Kidney (tissue), 14 donors: ENCODE measurements around the gene EMSY. TPM values are rescaled to one million over a fixed set of nuclear protein-coding genes. Genes with fewer than 3 reads are reported as not detected.
A peak's percentile ranks its signal among the peaks of the same experiment; 100 is the strongest.

ENCODE experiments used
- DNase-seq, 5 donors: peaks; one replicate each; pipeline ENCODE4 v3.0.0-alpha.2; 2013 to 2020
- FAIRE-seq: peaks from 2 replicates; lab custom pipeline; 2012; peaks lifted over from hg19 to GRCh38; lab: Jason Lieb, UNC
- H3K27ac ChIP-seq, 2 donors: one replicate each; pipeline ENCODE4 v1.7.0; 2013; ENCODE audit warnings: low read depth in 2 of 2, low read length in 2 of 2, inconsistent platforms in 1 of 2
- H3K27me3 ChIP-seq: one replicate; pipeline ENCODE4 v1.7.1; 2013; ENCODE audit warnings: low read length, inconsistent platforms; ENCODE audit not compliant: control insufficient read depth, insufficient read depth
- H3K36me3 ChIP-seq, 3 donors: one replicate each; pipeline versions ENCODE4 v1.7.0 to v1.7.1; 2013; ENCODE audit warnings: low read length in 3 of 3, control low read depth in 1 of 3, inconsistent platforms in 1 of 3; ENCODE audit not compliant: insufficient read depth in 3 of 3, control insufficient read depth in 2 of 3
- H3K4me1 ChIP-seq, 3 donors: one replicate each; pipeline versions ENCODE4 v1.7.0 to v1.7.1; 2013; ENCODE audit warnings: low read length in 3 of 3, inconsistent platforms in 1 of 3, low read depth in 1 of 3; ENCODE audit not compliant: control insufficient read depth in 2 of 3, insufficient read depth in 2 of 3
- H3K4me3 ChIP-seq, 3 donors: one replicate each; pipeline versions ENCODE4 v1.7.0 to v1.8.1; 2013; ENCODE audit warnings: low read length in 3 of 3, control low read depth in 1 of 3, inconsistent platforms in 1 of 3
- H3K9ac ChIP-seq, 3 donors: one replicate each; pipeline versions ENCODE4 v1.7.0 to v1.7.1; 2013; ENCODE audit warnings: low read length in 3 of 3, control low read depth in 1 of 3, inconsistent platforms in 1 of 3
- H3K9me3 ChIP-seq, 3 donors: one replicate each; pipeline versions ENCODE4 v1.7.0 to v1.7.1; 2013; ENCODE audit warnings: low read length in 3 of 3, control low read depth in 1 of 3, inconsistent platforms in 1 of 3; ENCODE audit not compliant: control insufficient read depth in 2 of 3, insufficient read depth in 1 of 3
- intact Hi-C: fragments of 100-400 bp; cut with DNase I; formaldehyde crosslinking; loops from one replicate; pipeline ENCODE4 v1.11.1; 2022
- polyA plus RNA-seq: library from polyadenylated mRNA; stranded (reverse); fragments of 350-450 nt; fragmentation: Illumina TruSeq; extraction: RNeasy Lipid Tissue Mini Kit (QIAGEN cat#74804); gene quantifications from one replicate; pipeline ENCODE4 v1.2.3, GENCODE V29; 2014; ENCODE audit warnings: low read depth, low replicate concordance; ENCODE audit not compliant: insufficient read depth
- total RNA-seq: library from RNA; stranded (reverse); fragmentation: NEBNext Ultra II Directional; extraction: Animal tissue kit (Norgen Biotek cat#: 25700); gene quantifications from one replicate; pipeline ENCODE4 v1.2.1, GENCODE V29; 2021
- TF ChIP-seq, protein P1 (sequence below): IDR thresholded peaks from 3 replicates; pipeline ENCODE4 v1.5.1; 2012; ENCODE audit warnings: mild to moderate bottlenecking, moderate library complexity, borderline replicate concordance; ENCODE audit not compliant: insufficient read depth; ENCODE audit errors: extremely low read depth
- donor health status: control.
- donor health status: control.
- donor health status: control.
- donor health status: control.
- donor health status: control.
- donor health status: DM: yes; HTN: yes; CAD: no.
- donor health status: Normal renal cell carcinoma (clear cell type).

Gene EMSY
- total and polyA plus RNA-seq, 2 donors from 2014 or later: 7.5 to 22.2 TPM

DNA sequence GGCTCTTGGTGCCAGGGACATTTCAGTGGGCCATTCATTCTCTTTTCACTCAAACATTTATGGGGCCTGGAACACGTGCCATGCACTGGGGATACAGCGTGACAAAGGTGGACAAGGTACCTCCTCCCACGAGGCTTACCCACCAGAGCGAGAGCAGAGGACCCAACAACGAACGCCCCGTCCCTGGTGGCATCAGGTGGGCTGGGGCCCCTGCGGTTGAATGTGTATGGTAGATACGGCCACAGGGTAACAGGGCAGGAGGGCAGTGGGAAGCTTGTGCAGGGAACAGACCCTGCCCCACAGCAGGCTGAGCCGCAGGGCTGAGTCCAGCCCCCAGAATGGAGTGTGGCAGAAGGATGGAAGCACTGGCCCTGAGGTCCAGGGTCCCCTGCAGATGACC, 144.7 kb downstream of the EMSY start:
- FAIRE-seq (no peak), DNase-seq (no peak)
- TF ChIP-seq, protein P1, sequence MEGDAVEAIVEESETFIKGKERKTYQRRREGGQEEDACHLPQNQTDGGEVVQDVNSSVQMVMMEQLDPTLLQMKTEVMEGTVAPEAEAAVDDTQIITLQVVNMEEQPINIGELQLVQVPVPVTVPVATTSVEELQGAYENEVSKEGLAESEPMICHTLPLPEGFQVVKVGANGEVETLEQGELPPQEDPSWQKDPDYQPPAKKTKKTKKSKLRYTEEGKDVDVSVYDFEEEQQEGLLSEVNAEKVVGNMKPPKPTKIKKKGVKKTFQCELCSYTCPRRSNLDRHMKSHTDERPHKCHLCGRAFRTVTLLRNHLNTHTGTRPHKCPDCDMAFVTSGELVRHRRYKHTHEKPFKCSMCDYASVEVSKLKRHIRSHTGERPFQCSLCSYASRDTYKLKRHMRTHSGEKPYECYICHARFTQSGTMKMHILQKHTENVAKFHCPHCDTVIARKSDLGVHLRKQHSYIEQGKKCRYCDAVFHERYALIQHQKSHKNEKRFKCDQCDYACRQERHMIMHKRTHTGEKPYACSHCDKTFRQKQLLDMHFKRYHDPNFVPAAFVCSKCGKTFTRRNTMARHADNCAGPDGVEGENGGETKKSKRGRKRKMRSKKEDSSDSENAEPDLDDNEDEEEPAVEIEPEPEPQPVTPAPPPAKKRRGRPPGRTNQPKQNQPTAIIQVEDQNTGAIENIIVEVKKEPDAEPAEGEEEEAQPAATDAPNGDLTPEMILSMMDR: no peak
- no peaks in the 10 kb centered on the region for H3K36me3 ChIP-seq
- intact Hi-C loops: no loop called here
- no peak overlapping the region for H3K4me3 ChIP-seq
- peak overlapping the region in 1 of 2 donors; percentile 85 for H3K27ac ChIP-seq
- H3K27me3 ChIP-seq: no peaks in the 10 kb centered on the region
- no peaks in the 10 kb centered on the region for H3K9me3 ChIP-seq
- peaks cover 0 to 6% (median 4%) of the 10 kb centered on the region in 3 donors for H3K4me1 ChIP-seq
- no peak overlapping the region for H3K9ac ChIP-seq

DNA sequence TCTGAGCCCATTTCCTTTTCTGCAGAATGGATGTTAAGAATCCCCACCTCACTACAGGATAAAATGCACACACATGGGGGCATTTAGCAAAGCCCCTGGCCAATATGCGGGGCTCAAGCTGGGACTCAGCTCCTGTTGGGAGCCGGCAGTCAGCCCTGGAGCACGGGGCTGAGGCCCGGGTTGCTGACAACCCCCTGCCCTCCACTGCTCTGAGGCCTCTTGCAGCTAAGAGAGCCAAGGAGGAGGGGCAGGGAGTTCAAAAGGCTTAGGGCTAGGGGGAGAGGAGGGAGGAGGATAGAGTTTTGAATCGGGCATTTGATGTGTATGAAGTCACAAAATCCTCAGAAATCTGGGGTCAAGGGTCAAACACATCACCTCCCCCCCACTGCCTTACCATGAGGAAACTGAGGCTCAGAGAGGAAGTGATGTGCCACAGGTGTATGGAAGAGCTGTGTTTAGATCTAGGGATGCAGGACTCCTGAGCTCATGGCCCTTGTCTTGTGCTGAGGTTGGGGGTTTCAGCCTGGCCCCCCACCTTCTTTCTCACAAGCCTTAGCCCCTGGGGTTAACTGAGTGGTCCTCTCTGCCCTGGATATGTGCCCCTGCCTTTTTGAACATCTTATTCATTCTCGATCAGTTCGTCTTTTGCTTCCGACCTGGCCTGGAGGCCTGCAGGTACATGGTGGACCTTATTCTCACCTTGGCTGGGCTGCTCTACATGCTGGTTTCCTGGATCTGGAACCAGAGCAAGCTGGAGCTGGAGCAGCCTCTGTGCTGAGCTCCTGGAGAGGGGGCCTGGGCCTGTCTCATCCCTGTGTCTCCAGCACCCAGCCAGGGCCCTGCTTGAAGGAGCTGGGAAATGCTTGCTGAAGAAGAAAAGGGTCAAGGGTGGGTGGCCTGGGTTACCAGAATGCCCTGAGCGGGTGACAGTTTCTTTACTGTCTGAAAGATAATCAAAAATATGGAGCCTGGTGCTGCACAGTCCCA, 145.4 kb downstream of the EMSY start:
- H3K27me3 ChIP-seq: no peaks in the 10 kb centered on the region
- no peaks in the 10 kb centered on the region for H3K9me3 ChIP-seq
- intact Hi-C loops: no loop called here
- H3K9ac ChIP-seq: no peak overlapping the region
- H3K4me1 ChIP-seq: peaks cover 0 to 6% (median 4%) of the 10 kb centered on the region in 3 donors
- FAIRE-seq (no peak), DNase-seq (no peak)
- no peaks in the 10 kb centered on the region for H3K36me3 ChIP-seq
- TF ChIP-seq, protein P1: no peak
- H3K4me3 ChIP-seq: no peak overlapping the region
- H3K27ac ChIP-seq: peak overlapping the region in 1 of 2 donors; percentile 29

DNA sequence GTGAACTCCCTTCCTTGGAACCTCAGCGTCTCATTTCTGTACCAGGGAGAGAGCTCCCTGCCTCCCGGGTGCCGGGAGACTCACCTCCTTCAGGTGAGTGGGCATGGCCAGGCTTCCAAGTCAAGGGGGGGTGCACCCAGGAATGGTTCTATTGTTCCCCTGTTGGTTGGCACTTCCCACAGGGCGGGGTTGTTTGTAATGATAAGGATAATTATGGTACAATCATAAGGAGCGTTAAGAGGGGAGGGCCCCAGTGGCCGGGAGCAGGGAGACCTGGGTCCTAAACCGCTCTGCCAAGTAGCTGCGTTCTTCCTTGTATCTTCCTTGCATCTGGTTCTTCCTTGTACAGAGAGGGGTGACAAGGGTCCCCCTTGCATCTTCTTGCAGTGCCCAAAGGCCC, 146.6 kb downstream of the EMSY start:
- no peaks in the 10 kb centered on the region for H3K27me3 ChIP-seq
- H3K36me3 ChIP-seq: no peaks in the 10 kb centered on the region
- intact Hi-C loops: no loop called here
- no peak overlapping the region for H3K27ac ChIP-seq
- no peak overlapping the region for H3K4me3 ChIP-seq
- H3K9me3 ChIP-seq: no peaks in the 10 kb centered on the region
- DNase-seq: no peak
- H3K4me1 ChIP-seq: peaks cover 0 to 6% (median 4%) of the 10 kb centered on the region in 3 donors
- TF ChIP-seq, protein P1: no peak
- FAIRE-seq: no peak
- H3K9ac ChIP-seq: no peak overlapping the region
